Measurements from ENCODE around the gene BPIFB1.

- TF ChIP-seq TEAD3 (CRISPR knock-in tag; optimal IDR thresholded peaks at IDR 0.05; ENCODE audit: borderline replicate concordance): no peak
- TF ChIP-seq RBM39 (IDR thresholded peaks at IDR 0.05; ENCODE audit: low read depth, low read length, poor library complexity, severe bottlenecking): no peak
- TF ChIP-seq TFAP4 (IDR thresholded peaks at IDR 0.05; ENCODE audit: borderline replicate concordance, low read depth): no peak
- TF ChIP-seq, protein P1, sequence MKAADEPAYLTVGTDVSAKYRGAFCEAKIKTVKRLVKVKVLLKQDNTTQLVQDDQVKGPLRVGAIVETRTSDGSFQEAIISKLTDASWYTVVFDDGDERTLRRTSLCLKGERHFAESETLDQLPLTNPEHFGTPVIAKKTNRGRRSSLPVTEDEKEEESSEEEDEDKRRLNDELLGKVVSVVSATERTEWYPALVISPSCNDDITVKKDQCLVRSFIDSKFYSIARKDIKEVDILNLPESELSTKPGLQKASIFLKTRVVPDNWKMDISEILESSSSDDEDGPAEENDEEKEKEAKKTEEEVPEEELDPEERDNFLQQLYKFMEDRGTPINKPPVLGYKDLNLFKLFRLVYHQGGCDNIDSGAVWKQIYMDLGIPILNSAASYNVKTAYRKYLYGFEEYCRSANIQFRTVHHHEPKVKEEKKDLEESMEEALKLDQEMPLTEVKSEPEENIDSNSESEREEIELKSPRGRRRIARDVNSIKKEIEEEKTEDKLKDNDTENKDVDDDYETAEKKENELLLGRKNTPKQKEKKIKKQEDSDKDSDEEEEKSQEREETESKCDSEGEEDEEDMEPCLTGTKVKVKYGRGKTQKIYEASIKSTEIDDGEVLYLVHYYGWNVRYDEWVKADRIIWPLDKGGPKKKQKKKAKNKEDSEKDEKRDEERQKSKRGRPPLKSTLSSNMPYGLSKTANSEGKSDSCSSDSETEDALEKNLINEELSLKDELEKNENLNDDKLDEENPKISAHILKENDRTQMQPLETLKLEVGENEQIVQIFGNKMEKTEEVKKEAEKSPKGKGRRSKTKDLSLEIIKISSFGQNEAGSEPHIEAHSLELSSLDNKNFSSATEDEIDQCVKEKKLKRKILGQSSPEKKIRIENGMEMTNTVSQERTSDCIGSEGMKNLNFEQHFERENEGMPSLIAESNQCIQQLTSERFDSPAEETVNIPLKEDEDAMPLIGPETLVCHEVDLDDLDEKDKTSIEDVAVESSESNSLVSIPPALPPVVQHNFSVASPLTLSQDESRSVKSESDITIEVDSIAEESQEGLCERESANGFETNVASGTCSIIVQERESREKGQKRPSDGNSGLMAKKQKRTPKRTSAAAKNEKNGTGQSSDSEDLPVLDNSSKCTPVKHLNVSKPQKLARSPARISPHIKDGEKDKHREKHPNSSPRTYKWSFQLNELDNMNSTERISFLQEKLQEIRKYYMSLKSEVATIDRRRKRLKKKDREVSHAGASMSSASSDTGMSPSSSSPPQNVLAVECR (CRISPR knock-in tag; IDR thresholded peaks at IDR 0.05; ENCODE audit: borderline replicate concordance): no peak
- TF ChIP-seq MXI1 (IDR thresholded peaks at IDR 0.05; ENCODE audit: borderline replicate concordance, low read depth, low read length): no peak
- TF ChIP-seq ZNF274 (CRISPR knock-in tag; IDR thresholded peaks at IDR 0.05): no peak
- no peak for TF ChIP-seq SALL1 (CRISPR knock-in tag; IDR thresholded peaks at IDR 0.05)
- no peak for TF ChIP-seq ATF7 (IDR thresholded peaks at IDR 0.05)
- no peak for TF ChIP-seq ATF7 (CRISPR knock-in tag; IDR thresholded peaks at IDR 0.05)
Observed at GRCh38 chr20:33322456-33322855, 39.4 kb downstream of the BPIFB1 start.

Measured in HepG2 (cell line).